ENCODE results near the gene CIDEB. TPM values are rescaled to one million over a fixed set of nuclear protein-coding genes. Genes with fewer than 3 reads are reported as not detected.

The CIDEB gene
- total and polyA plus RNA-seq, 2 of the 13 experiments (the other 11 are each of a cell fraction or from before 2014, with no cell fraction given): 35.8 to 110 TPM

DNA sequence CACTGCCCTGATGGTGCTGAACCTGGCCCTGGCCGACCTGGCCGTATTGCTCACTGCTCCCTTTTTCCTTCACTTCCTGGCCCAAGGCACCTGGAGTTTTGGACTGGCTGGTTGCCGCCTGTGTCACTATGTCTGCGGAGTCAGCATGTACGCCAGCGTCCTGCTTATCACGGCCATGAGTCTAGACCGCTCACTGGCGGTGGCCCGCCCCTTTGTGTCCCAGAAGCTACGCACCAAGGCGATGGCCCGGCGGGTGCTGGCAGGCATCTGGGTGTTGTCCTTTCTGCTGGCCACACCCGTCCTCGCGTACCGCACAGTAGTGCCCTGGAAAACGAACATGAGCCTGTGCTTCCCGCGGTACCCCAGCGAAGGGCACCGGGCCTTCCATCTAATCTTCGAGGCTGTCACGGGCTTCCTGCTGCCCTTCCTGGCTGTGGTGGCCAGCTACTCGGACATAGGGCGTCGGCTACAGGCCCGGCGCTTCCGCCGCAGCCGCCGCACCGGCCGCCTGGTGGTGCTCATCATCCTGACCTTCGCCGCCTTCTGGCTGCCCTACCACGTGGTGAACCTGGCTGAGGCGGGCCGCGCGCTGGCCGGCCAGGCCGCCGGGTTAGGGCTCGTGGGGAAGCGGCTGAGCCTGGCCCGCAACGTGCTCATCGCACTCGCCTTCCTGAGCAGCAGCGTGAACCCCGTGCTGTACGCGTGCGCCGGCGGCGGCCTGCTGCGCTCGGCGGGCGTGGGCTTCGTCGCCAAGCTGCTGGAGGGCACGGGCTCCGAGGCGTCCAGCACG, 8.2 kb upstream of the CIDEB start (continued):
- TF ChIP-seq RAD51 (IDR thresholded peaks at IDR 0.05; ENCODE audit: borderline replicate concordance) (no peak), ZNF782 (CRISPR knock-in tag; IDR thresholded peaks at IDR 0.05; ENCODE audit: borderline replicate concordance) (peak; percentile 97), ZNF558 (CRISPR knock-in tag; IDR thresholded peaks at IDR 0.05; ENCODE audit: borderline replicate concordance) (peak; percentile 95; the same call in 1 of the 2 replicates), ARNTL (CRISPR knock-in tag; IDR thresholded peaks at IDR 0.05) (peak; percentile 93), ZNF557 (CRISPR knock-in tag; IDR thresholded peaks at IDR 0.05) (peak; percentile 99), REXO4 (CRISPR knock-in tag; IDR thresholded peaks at IDR 0.05; ENCODE audit: borderline replicate concordance) (peak; percentile 97), ZNF598 (CRISPR knock-in tag; IDR thresholded peaks at IDR 0.05; ENCODE audit: borderline replicate concordance) (peak; percentile 85), ZNF670 (CRISPR knock-in tag; IDR thresholded peaks at IDR 0.05; ENCODE audit: borderline replicate concordance) (no peak), ZFAT (CRISPR knock-in tag; conservative IDR thresholded peaks at IDR 0.05) (peak; percentile 96), ZFP41 (CRISPR knock-in tag; IDR thresholded peaks at IDR 0.05; ENCODE audit: borderline replicate concordance) (peak; percentile 98), RELA (CRISPR knock-in tag; IDR thresholded peaks at IDR 0.05) (peak; percentile 56; the same call in 1 of the 2 replicates), RFX5 (IDR thresholded peaks at IDR 0.05; ENCODE audit: low read depth, low read length) (no peak)
- TF ChIP-seq, protein P1, sequence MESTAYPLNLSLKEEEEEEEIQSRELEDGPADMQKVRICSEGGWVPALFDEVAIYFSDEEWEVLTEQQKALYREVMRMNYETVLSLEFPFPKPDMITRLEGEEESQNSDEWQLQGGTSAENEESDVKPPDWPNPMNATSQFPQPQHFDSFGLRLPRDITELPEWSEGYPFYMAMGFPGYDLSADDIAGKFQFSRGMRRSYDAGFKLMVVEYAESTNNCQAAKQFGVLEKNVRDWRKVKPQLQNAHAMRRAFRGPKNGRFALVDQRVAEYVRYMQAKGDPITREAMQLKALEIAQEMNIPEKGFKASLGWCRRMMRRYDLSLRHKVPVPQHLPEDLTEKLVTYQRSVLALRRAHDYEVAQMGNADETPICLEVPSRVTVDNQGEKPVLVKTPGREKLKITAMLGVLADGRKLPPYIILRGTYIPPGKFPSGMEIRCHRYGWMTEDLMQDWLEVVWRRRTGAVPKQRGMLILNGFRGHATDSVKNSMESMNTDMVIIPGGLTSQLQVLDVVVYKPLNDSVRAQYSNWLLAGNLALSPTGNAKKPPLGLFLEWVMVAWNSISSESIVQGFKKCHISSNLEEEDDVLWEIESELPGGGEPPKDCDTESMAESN (CRISPR knock-in tag; conservative IDR thresholded peaks at IDR 0.05): peak; percentile 99
- TF ChIP-seq, protein P2, sequence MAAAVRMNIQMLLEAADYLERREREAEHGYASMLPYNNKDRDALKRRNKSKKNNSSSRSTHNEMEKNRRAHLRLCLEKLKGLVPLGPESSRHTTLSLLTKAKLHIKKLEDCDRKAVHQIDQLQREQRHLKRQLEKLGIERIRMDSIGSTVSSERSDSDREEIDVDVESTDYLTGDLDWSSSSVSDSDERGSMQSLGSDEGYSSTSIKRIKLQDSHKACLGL (CRISPR knock-in tag; IDR thresholded peaks at IDR 0.05): peak; percentile 100
- TF ChIP-seq, protein P3, sequence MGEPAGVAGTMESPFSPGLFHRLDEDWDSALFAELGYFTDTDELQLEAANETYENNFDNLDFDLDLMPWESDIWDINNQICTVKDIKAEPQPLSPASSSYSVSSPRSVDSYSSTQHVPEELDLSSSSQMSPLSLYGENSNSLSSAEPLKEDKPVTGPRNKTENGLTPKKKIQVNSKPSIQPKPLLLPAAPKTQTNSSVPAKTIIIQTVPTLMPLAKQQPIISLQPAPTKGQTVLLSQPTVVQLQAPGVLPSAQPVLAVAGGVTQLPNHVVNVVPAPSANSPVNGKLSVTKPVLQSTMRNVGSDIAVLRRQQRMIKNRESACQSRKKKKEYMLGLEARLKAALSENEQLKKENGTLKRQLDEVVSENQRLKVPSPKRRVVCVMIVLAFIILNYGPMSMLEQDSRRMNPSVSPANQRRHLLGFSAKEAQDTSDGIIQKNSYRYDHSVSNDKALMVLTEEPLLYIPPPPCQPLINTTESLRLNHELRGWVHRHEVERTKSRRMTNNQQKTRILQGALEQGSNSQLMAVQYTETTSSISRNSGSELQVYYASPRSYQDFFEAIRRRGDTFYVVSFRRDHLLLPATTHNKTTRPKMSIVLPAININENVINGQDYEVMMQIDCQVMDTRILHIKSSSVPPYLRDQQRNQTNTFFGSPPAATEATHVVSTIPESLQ (CRISPR knock-in tag; conservative IDR thresholded peaks at IDR 0.05): peak; percentile 82; the same call in 1 of the 2 replicates
- TF ChIP-seq, protein P4, sequence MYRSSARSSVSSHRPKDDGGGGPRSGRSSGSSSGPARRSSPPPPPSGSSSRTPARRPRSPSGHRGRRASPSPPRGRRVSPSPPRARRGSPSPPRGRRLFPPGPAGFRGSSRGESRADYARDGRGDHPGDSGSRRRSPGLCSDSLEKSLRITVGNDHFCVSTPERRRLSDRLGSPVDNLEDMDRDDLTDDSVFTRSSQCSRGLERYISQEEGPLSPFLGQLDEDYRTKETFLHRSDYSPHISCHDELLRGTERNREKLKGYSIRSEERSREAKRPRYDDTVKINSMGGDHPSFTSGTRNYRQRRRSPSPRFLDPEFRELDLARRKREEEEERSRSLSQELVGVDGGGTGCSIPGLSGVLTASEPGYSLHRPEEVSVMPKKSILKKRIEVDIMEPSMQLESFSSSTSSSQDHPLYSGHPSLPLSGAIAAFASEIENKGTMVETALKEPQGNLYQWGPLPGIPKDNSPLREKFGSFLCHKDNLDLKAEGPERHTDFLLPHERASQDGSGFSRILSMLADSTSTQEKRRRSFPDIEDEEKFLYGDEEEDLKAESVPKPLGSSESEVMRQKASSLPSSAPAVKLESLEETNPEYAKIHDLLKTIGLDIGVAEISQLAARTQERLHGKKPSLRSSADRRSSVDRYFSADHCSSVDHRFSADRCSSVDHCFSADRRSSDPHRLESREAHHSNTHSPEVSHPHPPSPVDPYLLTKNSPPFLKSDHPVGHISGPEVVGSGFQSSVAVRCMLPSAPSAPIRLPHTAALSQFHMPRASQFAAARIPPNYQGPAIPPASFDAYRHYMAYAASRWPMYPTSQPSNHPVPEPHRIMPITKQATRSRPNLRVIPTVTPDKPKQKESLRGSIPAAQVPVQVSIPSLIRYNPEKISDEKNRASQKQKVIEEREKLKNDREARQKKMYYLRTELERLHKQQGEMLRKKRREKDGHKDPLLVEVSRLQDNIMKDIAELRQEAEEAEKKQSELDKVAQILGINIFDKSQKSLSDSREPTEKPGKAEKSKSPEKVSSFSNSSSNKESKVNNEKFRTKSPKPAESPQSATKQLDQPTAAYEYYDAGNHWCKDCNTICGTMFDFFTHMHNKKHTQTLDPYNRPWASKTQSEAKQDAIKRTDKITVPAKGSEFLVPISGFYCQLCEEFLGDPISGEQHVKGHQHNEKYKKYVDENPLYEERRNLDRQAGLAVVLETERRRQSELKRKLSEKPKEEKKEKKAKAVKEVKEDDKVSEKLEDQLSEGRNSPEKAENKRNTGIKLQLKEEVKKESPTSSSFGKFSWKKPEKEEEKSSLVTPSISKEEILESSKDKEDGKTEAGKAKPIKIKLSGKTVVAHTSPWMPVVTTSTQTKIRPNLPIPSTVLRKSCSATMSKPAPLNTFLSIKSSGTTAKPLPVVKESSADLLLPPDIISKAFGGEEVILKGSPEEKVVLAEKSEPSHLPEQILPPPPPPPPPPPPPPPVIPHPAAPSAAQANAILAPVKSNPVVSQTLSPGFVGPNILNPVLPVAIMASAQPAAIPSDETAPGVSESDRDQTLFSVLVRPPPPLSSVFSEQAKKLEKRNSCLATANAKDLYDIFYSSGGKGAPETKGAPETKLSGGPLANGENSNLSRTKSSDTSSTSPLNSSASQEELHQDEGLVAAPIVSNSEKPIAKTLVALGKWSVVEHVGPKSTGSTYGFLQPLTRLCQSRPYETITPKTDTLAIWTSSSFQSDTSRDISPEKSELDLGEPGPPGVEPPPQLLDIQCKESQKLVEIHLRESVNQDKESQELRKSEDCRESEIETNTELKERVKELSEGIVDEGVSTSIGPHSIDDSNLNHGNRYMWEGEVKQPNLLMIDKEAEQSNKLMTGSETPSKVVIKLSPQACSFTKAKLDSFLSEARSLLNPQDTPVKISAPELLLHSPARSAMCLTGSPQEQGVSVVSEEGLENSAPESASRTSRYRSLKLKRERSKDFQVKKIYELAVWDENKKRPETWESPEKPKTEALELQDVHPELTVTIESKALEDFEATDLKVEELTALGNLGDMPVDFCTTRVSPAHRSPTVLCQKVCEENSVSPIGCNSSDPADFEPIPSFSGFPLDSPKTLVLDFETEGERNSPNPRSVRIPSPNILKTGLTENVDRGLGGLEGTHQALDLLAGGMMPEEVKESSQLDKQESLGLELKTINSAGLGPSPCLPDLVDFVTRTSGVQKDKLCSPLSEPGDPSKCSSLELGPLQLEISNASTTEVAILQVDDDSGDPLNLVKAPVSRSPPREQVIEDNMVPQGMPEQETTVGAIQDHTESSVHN (CRISPR knock-in tag; IDR thresholded peaks at IDR 0.05): no peak; the same call in 1 of the 2 replicates

All from HepG2 (cell line).